ENCODE measurements around the gene NHLRC2.

DNA sequence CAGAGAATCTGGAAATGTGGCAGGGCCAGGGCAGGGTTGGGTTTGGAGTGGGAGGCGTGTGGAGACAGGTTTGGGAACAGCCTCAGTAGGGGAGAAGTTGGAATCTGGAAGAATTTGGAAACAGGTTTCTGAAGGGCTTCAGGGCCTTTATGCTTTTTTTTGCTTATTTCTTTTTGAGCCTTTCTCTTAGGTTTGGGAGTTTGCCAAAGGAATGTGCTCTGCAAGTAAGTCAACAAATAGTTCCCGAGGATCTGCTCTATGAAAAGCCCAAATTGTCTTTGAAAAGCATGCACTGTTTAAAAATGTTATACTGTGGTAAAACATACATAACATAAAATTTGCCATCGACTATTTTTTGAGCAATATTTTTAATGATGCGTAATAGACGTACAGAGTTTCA, 102.6 kb downstream of the NHLRC2 start:
- TF ChIP-seq, protein P1, sequence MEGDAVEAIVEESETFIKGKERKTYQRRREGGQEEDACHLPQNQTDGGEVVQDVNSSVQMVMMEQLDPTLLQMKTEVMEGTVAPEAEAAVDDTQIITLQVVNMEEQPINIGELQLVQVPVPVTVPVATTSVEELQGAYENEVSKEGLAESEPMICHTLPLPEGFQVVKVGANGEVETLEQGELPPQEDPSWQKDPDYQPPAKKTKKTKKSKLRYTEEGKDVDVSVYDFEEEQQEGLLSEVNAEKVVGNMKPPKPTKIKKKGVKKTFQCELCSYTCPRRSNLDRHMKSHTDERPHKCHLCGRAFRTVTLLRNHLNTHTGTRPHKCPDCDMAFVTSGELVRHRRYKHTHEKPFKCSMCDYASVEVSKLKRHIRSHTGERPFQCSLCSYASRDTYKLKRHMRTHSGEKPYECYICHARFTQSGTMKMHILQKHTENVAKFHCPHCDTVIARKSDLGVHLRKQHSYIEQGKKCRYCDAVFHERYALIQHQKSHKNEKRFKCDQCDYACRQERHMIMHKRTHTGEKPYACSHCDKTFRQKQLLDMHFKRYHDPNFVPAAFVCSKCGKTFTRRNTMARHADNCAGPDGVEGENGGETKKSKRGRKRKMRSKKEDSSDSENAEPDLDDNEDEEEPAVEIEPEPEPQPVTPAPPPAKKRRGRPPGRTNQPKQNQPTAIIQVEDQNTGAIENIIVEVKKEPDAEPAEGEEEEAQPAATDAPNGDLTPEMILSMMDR (IDR thresholded peaks at IDR 0.05; ENCODE audit: poor library complexity): no peak
- TF ChIP-seq EZH2 (IDR thresholded peaks at IDR 0.05; ENCODE audit: borderline replicate concordance) (no peak), EZH2phosphoT487 (IDR thresholded peaks at IDR 0.05; ENCODE audit: low read depth, severe bottlenecking, unreplicated experiment) (no peak)

Data from hepatocyte (in vitro differentiated cells).